ENCODE measurements around the gene CSNK2A2.

The CSNK2A2 gene

DNA sequence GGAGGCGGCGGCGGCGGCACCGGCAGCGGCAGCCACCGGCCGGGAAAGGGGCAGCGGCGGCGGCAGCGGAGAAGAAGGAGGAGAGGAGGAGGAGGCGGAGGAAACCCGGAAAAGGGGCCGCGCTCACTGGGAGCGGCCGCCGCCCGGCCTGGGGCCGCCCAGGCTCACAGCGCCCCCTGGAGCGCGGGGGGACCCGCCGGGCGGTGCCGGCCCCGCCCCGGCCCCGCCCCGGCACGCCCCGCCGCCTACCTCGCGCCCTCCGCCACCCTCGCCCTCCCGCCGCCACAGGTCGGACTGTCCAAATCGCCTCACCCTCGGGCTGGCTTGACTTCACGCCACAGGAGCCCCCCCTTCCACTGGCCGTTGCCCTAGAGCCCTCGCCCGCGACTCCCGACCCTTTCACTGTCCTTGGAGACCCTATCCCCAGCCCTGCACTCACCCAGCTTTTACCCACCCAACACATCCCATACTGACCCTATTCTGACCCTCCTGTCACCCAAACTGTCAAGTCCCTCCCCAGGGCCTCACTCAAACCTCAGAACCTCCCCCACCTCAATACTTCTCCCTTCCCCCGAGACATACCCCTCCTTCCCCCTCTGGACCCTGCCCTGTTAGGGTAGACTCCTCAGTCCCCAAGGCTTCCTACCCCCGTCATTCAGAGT lies at the start of gene CSNK2A2:
Gene CSNK2A2 (minus strand): TSS at position 85 of the 662 bp plus-strand sequence. CDS start 370 bp downstream, outside the sequence.
- peak; percentile 48 for DNase-seq

DNA sequence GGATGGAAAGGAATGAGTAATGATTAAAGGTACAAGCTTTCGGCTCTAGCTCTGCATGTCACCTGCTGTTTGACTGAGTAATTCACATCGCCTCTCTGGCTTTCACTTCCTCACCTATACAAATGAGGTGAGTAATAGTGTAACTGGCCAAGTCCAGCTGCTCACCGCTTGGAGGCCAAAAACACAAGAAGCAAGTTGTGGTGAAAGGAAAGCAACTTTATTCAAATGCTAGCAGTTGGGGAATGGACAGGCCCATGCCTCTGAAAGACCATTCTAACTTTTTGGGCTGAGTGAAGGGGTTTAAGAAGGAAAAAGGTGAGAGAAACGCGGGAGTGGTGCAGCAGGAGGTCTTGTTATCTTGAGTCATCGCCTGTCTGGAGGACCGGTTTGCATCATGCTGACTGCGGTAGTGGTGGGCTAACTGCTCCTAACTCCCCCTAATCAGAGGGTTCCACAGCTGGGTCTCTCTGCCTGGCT lies 45.7 kb upstream of the CSNK2A2 start:
- no peak for DNase-seq

DNA sequence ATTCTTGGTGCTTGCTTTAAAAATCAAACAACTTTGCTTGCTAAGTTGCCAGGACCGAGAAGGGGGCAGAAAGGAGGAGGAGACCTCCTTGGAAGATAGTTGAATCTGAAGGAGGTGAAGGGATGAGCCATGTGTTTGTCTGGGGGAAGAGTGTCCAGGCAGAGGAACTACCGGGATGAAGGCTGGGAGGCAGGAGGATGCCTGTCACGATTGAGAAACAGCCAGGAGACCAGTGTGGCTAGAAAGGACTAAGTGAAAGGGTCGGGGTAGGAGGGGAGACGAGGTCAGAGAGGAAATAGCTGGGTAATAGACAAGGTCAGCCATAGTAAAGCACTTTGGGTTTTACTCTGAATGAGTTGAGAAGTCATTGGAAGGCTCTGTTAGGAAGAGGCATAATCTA lies 38.9 kb upstream of the CSNK2A2 start:
- no peak for DNase-seq

DNA sequence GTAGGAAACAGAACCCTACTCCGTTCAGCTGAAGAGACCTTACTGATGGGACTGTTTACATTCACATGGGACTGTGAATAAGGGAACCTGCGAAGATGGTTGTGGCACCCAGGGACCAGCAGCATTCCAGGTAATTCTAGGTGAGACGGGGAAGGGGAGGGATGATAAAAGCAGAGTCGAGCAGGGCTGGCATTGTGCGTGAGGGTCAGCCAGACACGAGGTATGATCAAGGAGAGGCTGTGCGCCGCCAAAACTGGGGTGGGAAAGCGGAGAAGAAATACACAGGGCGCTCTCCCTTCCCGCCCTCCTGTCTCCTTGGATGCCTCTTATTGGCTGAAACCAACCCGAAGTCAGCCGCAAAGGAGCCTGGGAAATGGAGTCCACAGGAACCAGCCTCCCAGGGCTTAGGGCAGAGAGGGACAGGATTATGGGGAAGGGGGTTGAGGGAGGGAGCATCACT lies 38.4 kb upstream of the CSNK2A2 start:
- DNase-seq, result peak; percentile 29

DNA sequence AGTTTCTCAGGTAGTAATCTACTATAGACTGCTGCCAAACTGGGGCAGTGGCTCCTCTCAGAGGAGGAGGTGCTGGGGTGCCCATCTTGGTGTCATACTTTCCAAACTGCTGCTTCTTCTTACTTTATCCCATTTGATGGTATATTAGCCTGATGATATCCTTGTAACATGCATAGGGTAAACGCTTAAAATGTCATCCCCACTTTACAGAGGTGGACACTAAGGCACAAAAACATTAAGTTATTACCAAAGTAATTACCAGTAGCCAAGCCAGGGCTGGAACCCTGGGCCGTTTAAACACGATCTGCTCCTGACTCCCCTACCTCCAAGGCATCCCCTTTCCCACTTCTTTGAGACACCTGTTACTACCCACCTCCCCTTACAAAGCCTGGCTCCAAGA lies 37.8 kb upstream of the CSNK2A2 start:
- DNase-seq, result no peak

DNA sequence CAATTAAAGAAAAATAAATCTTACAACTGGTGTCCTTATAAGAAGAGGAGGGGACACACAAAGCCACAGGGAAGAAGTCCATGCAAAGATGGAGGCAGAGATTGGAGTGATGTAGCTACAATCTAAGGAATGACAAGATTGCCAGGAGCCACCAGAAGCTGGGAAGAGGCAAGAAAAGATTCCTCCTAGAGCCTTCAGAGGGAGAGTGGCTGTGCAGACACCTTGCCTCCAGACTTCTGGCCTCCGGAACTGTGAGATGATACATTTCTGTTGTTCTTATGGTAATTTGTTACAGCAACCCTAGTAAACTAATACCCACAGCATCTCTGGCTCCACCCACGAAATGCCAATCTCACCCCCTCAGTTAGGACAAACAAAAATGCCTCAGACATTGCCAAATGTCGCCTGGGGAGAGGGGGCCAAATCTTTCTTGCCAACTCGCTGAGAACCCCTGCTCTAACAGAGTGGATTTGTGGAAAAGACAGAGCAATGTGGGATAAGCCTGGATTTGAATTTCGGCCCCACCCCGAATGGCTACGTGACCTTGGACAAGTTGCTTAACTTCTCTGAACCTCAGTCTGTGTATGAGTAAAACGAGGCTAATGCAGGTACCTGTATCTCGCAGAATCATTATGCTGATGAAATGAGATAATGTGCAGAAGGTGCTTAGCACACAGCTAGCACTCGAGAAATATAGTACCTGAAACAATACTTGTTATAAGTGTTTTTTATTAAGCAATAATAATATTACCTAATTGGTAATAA lies 37.1 kb upstream of the CSNK2A2 start:
- DNase-seq, result no peak

DNA sequence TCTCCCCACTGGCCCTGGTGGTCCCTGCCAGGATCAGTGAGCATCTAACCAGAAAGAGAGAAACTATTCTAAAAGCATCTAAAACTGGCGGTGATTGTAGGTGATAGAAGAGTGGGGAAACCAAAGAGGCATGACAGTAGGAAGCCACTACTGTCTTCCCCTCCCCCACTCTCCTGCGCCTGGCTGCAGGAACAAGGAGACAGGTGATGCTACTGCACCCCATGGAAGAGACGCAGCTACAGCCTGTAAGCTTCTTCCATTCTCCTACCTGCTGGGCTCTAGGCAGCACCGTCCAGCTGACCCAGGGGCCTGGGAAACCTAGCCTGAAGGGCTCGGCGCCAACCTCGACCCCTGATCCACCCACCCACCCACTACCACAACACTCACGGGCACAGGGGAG lies 32.4 kb upstream of the CSNK2A2 start:
- no peak for DNase-seq

DNA sequence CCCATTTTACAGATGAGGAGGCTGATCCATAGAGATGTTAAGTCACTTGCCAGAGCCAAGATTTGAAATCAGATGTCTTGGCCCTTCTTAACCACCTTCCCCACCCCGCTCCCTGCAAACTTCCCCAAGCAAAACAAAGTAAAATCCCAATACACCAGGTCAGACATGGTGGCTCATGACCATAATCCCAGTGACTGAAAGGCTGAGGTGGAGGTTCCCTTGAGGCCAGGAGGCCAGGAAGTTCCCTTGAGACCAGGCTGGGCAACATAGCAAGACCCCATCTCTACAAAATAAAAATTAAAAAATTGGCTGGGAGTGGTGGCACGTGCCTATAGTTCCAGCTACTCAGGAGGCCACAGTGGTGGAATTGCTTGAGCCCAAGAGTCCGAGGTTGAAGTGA lies 28.9 kb upstream of the CSNK2A2 start:
- DNase-seq, result no peak

DNA sequence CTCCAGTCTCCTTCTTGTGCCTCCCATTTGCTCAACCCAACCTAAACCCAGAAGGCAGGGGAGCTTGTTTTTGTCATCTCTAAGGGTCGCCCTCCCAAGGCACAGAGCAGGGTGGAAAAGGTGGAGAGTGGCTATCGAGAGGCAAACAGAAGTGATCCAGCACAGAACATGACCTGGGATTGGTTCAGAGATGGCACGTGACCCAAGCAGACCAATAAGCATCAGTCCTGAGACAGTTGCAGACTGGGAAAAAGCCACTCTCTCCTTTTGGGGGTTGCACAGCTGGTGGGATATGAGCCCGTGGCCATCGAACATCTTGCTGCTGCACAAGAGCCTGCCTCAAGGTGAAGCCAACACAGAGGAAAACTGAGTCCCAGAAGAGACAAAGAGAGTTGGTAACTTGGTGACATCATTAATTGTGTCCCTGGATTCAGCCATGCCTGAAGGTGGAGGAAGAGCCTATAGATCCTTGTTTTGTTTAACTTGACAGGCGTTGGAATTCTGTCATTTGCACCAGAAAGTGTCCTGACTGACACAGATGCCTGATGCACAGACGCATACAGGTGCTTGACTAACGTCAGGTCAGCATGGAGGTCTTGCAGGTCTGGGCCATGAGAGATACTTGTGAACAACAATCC lies 28.2 kb upstream of the CSNK2A2 start:
- DNase-seq, result no peak

DNA sequence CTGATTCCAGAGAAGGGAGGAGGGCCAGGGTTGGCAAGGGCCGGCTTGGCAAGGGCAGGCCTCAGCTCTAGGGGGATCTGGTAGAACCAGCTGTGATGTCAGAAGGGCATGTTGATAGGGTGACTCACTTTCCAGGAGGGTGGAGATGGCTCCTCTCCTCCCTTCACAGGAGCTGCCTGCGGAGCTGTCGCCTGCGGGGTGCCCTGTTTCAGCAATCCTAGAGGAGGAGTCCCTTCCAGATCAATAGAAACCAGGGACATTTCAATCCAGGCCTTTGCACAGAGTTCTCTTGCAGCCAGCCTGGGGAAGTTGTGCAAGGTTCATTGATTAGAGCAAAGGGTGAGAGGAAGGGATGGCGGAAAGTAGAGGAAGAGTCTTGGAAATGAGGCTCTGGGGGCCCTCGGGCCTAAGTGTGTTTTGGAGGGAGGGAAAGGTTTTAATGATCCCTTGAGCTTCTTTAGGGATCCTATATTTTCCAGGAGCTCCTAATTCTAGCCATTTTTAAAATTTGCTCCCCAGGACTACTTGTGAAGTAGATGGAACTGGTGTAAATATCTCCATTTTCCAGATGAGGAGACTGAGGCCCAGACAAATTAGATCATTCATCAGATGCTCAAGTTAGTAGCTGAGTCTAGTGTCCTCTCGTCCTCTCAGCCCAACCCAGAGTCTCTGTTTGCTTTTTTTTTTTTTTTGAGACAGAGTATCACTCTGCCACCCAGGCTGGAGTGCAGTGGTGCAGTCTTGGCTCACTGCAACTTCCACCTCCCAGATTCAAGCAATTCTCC lies 24.8 kb upstream of the CSNK2A2 start:
- DNase-seq, result no peak

DNA sequence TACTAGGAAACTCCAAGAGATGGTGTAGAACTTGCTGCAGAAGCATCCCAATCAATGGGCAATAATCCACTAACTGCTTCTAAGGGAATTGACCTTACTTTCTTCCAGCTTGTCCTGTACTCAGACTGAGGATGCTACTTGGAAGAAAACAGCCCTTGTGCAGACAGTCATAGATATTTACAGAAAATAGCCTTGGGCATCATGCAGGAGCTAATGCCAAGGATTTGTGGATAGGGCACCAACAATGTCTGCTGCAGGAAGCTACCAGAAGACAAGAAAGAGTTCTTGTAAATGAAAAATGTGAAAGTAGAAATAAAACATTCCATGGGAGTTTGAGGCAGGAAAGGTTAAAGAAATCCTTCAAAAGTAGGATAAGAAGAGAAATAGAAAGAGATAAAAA lies 21.5 kb upstream of the CSNK2A2 start:
- no peak for DNase-seq

DNA sequence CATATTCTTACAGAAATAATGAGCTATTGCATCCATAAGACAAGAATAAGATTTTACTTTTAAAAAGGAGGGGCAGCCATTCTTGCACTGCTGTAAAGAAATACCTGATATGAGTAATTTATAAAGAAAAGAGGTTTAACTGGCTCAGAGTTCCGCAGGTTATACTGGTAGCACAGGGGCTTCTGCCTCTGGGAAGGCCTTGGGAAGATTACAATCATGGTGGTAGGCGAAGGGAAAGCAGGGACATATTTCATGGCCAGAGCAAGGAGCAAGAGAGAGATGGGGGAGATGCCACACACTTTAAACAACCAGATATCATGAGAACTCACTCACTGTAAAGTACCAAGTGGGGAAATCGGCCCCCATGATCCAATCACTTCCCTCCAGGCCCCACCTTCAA lies 20.9 kb upstream of the CSNK2A2 start:
- no peak for DNase-seq

DNA sequence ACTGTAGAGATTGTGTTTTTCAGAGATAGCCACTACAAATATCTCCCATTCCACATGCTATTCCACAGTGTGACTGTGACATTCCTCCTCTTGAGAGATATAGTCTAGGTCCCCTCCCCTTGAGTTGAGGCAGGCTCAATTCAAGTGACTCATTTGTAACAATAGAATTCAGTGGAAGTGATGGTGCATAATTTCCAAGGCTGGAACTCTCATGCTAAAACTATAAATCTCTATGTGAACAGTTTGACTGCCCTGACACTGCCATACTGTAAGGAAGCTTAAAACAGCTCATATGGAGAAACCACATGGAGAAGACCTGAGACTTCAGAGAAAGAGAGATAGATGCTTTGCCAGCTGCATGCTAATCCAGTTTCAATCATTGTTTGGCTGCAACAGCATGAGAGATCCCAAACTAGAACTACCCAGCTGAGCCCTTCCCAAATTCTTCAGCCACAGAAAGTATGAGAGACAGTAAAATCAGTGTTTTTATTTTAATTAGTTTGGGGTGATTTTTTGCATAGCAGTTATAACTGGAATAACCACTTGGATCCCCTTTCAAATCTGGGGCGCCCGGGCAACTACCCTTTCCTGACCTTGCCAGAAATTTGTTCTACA lies 19.5 kb upstream of the CSNK2A2 start:
- no peak for DNase-seq

DNA sequence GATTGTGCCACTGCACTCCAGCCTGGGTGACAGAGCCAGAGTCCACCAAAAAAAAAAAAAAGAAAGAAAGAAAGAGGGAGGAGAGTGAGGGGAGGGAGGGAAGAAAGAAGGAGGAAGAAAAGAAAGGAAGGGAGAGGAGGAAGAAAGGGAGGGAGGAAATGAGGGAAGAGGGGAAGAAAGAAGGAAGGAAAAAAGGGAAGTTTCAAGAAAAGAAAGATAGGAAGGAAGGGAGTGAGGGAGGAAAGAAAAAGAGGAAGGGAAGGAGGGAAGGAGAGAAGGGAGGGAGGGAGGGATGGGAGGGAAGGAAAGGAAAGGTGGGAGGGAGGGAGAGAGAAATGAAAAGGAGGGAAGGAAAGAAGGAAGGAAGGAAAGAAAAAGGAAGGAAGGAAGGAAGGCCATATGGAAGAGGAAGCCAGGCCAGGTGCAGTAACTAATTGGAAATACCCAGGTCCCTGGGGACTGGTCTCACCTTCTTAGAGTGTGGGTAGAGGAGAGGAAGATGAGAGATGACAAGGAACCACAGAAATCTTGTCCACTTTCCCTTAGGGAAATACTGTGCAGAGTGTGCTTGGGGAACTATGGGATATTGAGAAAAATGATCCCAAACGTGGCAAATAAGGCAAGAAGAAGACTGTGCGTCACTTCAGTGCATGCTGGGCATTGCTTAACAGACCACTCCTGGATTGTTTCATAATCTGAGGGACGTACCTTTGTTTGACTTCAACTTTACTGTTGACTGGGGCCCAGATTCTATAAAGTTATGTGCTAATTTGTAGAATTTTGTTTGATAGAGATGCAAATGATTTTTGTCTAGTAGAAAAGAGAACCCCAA lies 15.1 kb upstream of the CSNK2A2 start:
- DNase-seq, result no peak

DNA sequence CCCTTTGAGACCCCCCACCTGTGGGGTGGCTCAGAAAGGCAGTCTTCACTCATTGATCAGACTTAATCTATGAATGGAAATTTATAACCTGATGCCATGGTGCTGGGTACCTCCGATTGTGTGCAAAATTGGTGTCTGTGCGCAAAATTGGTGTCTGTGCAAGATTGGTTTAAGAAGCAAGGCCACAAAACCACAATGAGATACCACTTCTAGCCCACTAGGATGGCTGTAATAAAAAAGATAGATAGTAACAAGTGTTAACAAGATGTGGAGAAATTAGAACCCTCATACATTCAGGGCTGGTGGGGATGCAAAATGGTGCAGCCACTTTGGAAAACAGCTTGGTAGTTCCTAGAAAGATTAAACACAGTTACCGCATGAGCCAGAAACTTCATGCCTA lies 13.9 kb upstream of the CSNK2A2 start:
- no peak for DNase-seq

DNA sequence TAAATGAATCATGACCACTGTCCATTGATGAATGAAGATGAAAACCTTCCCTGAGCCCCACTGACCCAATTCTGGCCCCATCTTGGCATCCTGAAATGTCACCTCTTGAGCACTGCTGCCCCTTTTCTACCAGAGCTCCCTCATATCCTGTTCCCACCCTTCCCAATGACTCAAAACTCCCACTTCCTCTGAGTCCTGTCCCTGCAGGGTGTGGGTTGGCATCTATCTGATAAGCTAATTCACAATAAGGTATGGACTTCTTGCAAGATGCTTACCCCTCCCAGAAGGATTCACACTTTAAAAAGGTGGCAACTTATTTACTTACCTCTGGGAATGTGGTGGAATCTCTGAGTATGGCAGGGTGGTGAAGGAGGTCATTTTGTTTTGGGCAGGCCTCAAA lies 13.3 kb upstream of the CSNK2A2 start:
- no peak for DNase-seq

DNA sequence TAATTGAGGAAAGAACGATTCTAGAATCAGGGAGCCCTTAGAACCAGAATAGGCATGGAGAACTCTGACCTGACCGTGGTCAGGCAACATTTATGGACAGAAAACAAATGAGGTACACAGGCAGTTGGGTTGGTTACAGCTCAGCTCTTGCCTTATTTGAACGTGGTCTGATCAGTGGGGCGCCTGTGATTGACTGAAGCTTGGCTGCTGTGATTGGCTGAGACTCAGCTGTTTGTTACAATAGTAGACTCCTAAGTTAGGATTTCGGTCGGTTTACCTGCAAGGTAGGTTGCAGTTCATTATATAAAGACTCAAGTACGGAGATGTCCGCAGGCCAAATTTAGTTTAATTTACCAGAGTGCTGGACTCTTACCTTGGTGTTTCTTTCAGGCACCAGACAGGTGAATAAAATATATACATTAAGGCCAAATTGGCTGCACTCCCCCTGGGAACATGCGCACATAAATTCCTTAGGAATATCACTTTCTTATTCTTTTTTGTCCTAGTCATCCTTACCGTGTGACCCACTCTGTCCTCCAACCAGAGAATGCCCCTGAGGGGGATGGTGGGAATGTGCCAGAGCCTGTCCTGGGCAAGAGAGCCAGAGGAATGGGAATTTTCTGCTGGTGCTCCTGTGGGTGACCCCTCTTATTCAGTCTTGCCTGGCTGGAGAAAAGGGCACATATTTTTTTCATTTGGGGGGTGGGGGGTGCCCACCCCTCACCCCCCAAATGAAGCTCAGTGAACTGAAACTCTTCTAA lies 7.5 kb upstream of the CSNK2A2 start:
- no peak for DNase-seq

DNA sequence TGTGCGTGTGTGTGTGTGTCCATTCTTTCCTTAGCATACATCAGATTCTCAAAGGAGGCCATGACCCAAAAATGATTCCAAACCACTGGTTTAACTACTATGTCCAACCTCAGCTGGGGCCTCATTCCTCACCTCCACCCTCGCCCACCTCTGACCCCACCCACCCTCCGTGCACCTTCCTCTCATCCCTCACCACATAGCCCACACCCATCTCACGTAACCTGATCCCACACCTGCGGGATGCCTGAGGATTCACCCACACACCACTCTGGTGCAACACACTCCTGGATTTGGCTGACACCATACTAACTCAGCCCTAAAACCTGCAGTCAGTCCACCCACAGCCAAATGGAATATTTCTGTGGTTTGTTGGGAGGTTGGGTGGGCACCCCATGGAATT lies 3.3 kb upstream of the CSNK2A2 start:
- DNase-seq, result no peak

DNA sequence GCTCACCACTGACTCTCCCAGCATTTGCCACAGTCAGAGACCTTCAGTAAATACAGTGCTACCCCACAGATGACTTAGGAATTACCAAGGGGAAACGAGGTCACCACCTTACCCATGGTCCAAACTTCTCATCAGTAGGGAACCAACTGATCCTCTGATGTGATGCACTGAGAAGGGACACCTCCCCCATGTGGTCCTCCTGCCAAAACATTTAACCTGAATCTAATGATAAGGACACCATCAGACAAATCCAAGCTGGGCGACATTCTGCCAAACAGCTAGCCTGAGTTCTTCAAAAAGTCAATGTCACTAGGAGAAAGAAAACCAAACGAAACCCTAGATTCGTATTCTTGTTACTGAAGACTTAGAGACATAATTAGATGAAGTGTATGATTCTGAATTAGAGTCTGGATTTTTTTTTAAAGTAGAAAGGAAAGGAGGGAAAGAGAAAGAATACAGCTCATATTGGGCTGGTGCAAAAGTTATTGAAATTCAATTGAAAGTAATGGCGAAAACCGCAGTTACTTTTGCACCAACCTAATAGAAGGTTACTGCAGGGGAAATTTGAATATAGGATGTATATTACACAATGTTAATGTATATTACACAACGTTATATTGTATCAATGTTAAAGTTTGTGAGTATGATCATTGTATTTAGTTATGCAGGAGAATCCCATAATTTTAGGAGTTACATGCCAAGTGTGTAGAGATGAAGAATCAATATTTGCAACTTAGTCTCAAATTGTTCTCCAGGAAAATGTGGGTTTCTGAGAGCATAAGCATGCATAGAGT lies 2.3 kb upstream of the CSNK2A2 start:
- DNase-seq, result no peak

DNA sequence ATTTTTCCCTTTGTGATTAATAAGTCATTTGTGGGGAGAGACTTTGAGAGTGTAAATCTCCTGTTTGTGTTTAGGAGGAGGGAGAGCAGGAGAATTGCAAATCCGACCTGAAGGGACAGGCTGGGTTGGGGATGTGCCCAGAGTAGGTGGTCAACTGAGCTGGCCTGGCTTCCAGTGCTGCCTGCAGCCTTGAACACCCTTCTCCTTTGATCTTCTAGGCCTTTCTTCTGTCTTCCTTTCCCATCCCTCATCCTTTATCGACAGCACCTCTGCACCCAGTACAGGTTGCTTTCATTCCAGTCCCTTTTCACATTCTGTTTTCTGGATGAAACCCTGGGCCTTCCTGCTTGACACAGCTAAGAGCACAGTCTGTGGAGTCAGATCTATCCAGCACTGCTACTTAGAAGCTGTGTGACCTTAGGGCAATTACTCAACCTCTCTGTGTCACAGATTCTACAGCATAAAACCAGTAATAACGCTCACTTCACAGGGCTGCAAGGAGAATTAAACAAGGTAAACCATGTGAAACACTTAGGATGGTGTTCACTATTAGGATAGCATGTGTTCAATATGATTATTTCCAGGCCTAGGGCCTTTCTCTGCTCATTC lies 1.0 kb upstream of the CSNK2A2 start:
- no peak for DNase-seq

Measured in NK-92 treated with Interleukin-12 subunit alpha and Interleukin-12 subunit beta, amount 100 ng/mL, for 24 hours (cell line).